Transverse colon (tissue), 4 donors: ENCODE measurements around the gene MEN1.

ENCODE experiments used
- EP300 ChIP-seq: sonication (generic); formaldehyde crosslinking; IDR thresholded peaks from one replicate; pipeline ENCODE4 v1.6.1; 2017; ENCODE audit warnings: antibody characterized with exemption, low read depth
- POLR2A ChIP-seq: fragments of 450-650 bp; IDR thresholded peaks from one replicate; pipeline ENCODE4 v1.6.1; 2016; ENCODE audit warnings: antibody characterized with exemption, mild to moderate bottlenecking, moderate library complexity
- POLR2AphosphoS5 ChIP-seq, 3 donors: sonication (generic); formaldehyde crosslinking; IDR thresholded peaks; one replicate each; pipeline ENCODE4 v1.6.1; 2016; ENCODE audit warnings: antibody characterized with exemption in 3 of 3
- TF ChIP-seq, protein P1 (sequence below), 5 experiments: fragments of 200-600 bp in 3 of 5; fragments of 450-650 bp in 2 of 5; sonication (generic) in 3 of 5; IDR thresholded peaks; 1 replicate in 2 of 5; 2 replicates in 3 of 5; pipeline ENCODE4 v1.5.1; 2016 to 2017; ENCODE audit warnings: antibody characterized with exemption in 5 of 5, inconsistent platforms in 3 of 5, mild to moderate bottlenecking in 2 of 5, moderate library complexity in 1 of 5

DNA sequence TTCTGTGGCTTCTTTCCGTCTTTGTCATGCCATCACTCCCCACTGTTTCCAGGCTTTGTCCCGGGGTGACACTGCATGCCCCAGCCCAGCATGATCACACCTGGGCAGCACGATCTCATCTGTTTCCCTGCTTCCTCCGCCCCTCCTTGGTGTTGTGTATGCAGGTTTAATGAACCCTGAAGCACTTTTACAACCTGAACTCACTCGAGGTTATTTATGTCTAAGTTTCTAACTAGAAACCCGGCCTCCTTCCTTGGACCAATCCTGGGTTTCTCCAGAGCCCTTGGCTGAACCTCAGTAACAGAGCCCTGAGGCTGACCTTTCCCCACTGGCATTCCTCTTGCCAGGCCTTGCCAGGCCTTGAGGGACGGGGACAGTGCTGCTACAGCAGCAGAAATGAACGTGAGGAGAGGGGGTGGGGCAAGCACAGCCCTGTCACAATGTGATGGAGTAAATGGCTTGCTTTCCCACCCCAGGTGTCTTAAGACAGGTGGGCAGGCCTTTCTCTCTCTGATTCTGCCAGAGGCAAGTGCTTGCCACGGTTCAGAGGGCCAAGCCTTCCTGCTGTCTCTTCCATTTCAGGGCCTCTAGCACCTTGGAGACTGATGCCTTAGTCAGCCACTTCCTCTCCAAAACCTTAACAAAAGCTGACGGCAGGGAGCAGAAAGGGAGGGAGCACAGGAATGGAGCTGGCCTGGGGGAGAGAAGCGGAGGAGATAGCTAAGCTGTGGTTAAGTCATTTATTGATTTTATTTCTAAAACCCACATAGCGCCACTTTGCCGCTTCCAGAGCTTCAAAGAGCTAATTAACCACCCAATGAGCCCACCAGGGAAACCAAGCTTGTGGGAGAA lies 47.5 kb downstream of the MEN1 start:
- TF ChIP-seq, protein P1, sequence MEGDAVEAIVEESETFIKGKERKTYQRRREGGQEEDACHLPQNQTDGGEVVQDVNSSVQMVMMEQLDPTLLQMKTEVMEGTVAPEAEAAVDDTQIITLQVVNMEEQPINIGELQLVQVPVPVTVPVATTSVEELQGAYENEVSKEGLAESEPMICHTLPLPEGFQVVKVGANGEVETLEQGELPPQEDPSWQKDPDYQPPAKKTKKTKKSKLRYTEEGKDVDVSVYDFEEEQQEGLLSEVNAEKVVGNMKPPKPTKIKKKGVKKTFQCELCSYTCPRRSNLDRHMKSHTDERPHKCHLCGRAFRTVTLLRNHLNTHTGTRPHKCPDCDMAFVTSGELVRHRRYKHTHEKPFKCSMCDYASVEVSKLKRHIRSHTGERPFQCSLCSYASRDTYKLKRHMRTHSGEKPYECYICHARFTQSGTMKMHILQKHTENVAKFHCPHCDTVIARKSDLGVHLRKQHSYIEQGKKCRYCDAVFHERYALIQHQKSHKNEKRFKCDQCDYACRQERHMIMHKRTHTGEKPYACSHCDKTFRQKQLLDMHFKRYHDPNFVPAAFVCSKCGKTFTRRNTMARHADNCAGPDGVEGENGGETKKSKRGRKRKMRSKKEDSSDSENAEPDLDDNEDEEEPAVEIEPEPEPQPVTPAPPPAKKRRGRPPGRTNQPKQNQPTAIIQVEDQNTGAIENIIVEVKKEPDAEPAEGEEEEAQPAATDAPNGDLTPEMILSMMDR (IDR thresholded peaks at IDR 0.05): no peak
- no peak for TF ChIP-seq POLR2A
- TF ChIP-seq EP300: no peak
- TF ChIP-seq POLR2AphosphoS5 (IDR thresholded peaks at IDR 0.05): no peak
